ENCODE measurements around the gene SDK1. TPM values are rescaled to one million over a fixed set of nuclear protein-coding genes. Genes with fewer than 3 reads are reported as not detected.

SDK1 gene
- total RNA-seq, 2 donors from 2014 or later, result 3.1 to 3.6 TPM

DNA sequence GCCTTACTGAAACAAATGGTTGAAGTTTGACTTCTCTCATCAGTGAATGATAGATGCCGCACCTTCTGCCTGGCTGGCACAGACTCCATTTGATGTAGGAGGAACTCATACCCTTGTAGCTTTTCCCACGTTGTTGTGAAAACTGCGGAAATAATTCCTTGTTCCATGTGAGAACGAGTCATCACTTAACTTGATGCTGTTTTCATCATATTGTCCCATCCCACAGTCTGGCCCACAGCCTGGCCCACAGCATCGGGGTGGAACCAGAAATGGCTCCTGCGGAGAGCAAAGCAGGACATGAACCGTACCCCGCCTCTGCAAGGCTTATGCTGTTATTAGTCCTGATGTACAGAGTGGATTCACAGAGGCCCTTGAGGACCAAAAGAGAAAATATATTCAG lies 587.0 kb downstream of the SDK1 start:
- no peaks in the 10 kb centered on the region for H3K27me3 ChIP-seq

DNA sequence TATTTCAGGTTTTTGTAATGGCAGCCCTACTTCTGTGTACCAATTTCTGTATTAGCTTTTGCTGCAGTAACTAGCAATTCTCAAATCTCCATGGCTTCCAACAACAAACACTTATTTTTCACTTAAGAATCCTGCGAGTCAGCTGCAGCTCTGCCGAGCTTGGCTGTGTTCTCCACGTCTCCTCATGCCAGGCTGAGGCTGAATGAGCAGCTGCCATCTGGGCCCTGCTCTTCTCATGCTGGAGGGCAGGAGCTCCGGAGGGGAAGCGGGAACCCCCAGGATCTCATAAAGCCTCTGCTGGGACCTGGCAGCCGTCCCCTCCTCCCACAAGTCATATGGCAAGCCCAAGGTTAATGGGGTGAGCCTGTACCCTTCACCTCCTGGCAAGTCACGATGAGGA lies 591.1 kb downstream of the SDK1 start:
- H3K27ac ChIP-seq, result no peak overlapping the region
- TF ChIP-seq, protein P1, sequence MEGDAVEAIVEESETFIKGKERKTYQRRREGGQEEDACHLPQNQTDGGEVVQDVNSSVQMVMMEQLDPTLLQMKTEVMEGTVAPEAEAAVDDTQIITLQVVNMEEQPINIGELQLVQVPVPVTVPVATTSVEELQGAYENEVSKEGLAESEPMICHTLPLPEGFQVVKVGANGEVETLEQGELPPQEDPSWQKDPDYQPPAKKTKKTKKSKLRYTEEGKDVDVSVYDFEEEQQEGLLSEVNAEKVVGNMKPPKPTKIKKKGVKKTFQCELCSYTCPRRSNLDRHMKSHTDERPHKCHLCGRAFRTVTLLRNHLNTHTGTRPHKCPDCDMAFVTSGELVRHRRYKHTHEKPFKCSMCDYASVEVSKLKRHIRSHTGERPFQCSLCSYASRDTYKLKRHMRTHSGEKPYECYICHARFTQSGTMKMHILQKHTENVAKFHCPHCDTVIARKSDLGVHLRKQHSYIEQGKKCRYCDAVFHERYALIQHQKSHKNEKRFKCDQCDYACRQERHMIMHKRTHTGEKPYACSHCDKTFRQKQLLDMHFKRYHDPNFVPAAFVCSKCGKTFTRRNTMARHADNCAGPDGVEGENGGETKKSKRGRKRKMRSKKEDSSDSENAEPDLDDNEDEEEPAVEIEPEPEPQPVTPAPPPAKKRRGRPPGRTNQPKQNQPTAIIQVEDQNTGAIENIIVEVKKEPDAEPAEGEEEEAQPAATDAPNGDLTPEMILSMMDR (IDR thresholded peaks at IDR 0.05), result no peak
- H3K9me3 ChIP-seq, result no peaks in the 10 kb centered on the region
- H3K4me1 ChIP-seq, result no peaks in the 10 kb centered on the region
- DNase-seq (ENCODE audit: low spot score), result no peak
- H3K36me3 ChIP-seq, result no peaks in the 10 kb centered on the region
- no peak overlapping the region for H3K4me3 ChIP-seq
- H3K27me3 ChIP-seq, result no peaks in the 10 kb centered on the region

More for the DNA sequence above, 587.0 kb downstream of the SDK1 start:
- Histone ChIP-seq H3K4me3 (no peak overlapping the region), H3K36me3 (no peaks in the 10 kb centered on the region), H3K4me1 (no peaks in the 10 kb centered on the region), H3K9me3 (no peaks in the 10 kb centered on the region), H3K27ac (no peak overlapping the region)
- no peak for DNase-seq (ENCODE audit: low spot score)
- TF ChIP-seq, protein P1 (IDR thresholded peaks at IDR 0.05), result no peak

DNA sequence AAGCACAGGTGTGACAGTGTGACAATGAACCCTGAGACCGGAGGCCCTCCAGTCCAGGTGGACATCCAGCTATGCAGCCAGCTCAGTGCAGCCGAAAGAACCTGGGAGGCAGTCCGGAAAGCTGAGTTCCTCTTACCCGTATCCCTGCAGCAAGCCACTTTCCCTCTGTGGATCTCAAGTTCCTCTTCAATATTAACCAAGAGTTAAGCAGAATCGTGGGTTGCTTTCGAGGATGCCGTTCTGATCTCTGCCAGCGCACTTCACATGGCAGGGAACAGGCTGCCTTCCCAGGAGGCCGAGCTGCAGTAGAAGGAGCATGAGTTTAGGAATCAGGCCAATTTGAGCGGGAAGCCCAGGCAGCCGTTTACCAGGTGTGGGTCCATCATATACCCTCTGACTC lies 591.6 kb downstream of the SDK1 start:
- Histone ChIP-seq H3K27ac (no peak overlapping the region), H3K4me1 (no peaks in the 10 kb centered on the region), H3K27me3 (no peaks in the 10 kb centered on the region), H3K9me3 (no peaks in the 10 kb centered on the region), H3K36me3 (no peaks in the 10 kb centered on the region), H3K4me3 (no peak overlapping the region)
- TF ChIP-seq, protein P1 (IDR thresholded peaks at IDR 0.05), result no peak
- DNase-seq (ENCODE audit: low spot score), result no peak

DNA sequence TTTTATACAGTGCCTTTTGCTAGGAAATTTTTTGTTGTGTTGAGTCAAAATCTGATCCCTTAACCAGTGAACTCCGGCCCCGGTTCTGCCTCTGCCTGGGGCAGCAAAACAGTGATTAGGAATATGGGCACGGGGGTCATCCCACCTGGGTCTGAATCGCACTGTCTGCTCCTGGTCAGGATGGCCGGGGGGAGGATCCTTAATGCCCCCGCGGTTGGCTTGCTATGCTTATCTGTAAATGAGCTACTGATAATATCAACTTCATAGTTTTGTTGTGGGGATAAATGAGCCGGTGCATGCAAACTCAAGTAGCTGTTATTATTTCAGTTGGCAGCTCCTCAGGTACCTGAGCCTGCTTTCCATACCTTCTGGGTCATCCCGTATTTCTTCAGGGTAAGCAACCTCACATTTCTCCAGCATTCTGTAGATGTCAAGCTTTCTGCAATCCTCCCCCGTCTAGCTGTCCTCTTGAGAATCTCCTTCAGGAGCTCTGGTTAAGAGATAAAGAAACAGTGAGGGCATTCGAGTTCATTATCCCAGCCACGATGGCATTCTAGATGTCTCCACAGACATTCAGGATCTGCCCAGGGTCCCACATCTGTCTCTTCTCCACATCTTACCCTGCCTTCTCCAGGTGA lies 592.2 kb downstream of the SDK1 start:
- DNase-seq (ENCODE audit: low spot score), result no peak

GRCh38 chr7:3893789-3894153 lies 592.7 kb downstream of the SDK1 start:
- no peak overlapping the region for H3K27ac ChIP-seq
- H3K4me3 ChIP-seq, result no peak overlapping the region
- H3K4me1 ChIP-seq, result no peaks in the 10 kb centered on the region
- no peaks in the 10 kb centered on the region for H3K9me3 ChIP-seq
- TF ChIP-seq, protein P1 (IDR thresholded peaks at IDR 0.05), result no peak
- H3K27me3 ChIP-seq, result no peaks in the 10 kb centered on the region
- H3K36me3 ChIP-seq, result no peaks in the 10 kb centered on the region
- no peak for DNase-seq (ENCODE audit: low spot score)

More for the DNA sequence above, 592.2 kb downstream of the SDK1 start:
- Histone ChIP-seq H3K4me3 (no peak overlapping the region), H3K4me1 (no peaks in the 10 kb centered on the region), H3K27ac (no peak overlapping the region), H3K36me3 (no peaks in the 10 kb centered on the region), H3K27me3 (no peaks in the 10 kb centered on the region), H3K9me3 (no peaks in the 10 kb centered on the region)
- TF ChIP-seq, protein P1 (IDR thresholded peaks at IDR 0.05), result no peak

Measured in right atrium auricular region (tissue), 2 donors.